Stimulated activated CD8-positive, alpha-beta memory T cell treated with anti-CD3 and anti-CD28 coated beads, Interleukin-15, amount 100 ng/mL, for 1 hour (primary cell): ENCODE results near the gene GRID1.

ENCODE experiments used
- DNase-seq: peaks from one replicate; pipeline ENCODE4 v3.0.0-alpha.2; 2020; ENCODE audit warnings: low read depth

The GRID1 gene

DNA sequence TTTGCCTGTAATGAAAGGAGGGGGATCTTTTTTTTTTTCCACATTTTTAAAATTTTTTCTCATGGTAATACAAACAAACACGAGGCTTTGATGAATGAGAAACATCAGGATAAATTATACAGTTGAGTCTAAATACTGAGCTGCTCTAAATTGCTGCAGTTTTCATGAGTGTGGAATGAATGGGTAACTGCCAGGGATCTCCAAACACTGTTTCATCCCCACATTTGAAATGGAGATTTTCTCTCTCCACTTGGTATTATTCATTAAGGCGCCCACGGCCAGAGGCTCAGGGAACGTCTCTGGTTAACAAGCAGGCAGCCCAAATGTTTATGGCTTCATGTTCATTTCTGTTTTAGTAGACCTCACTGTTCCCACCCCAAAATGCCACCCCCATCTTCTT, 717.1 kb downstream of the GRID1 start:
- DNase-seq = no peak

DNA sequence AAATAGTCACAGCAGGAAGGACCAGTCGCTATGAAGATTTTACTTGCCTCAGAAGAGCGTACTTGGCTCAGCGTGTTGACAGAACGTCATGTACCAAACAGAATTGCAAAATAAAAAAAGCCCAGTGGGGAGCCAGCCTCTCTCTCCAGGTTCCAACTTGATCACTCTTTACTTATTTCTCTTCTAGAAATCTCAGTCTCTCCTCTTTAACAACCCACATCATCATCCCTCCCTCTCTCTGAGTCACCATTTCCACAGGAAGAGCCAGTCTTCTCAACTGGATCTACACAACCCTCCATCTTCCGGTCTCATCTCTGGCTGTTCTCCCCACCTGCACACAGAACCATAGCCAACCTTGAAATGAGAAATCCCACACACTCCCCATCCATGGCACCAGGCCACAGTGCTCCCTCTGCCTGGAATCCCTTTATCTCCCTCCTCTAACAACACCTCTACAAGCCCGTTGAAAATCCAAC, 718.3 kb downstream of the GRID1 start:
- no peak for DNase-seq

DNA sequence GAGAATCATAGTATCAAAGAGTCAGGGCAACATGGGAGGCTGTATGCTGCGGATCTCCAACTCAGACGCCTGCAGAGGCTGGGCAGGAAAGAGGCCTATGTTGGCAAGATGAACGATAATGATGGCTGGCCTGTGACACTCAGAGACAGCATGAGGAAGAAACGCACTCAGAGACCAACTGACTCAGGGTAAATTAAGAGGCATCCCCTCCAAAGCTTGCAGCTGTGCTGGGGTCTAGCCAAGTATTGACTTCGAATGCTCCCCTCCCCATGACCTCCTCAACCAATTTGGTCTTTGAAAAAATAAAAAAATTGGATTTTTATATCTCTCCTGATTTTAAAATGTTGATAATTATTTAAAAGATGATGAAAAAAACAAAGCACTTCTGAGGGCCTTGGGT, 718.9 kb downstream of the GRID1 start:
- no peak for DNase-seq

DNA sequence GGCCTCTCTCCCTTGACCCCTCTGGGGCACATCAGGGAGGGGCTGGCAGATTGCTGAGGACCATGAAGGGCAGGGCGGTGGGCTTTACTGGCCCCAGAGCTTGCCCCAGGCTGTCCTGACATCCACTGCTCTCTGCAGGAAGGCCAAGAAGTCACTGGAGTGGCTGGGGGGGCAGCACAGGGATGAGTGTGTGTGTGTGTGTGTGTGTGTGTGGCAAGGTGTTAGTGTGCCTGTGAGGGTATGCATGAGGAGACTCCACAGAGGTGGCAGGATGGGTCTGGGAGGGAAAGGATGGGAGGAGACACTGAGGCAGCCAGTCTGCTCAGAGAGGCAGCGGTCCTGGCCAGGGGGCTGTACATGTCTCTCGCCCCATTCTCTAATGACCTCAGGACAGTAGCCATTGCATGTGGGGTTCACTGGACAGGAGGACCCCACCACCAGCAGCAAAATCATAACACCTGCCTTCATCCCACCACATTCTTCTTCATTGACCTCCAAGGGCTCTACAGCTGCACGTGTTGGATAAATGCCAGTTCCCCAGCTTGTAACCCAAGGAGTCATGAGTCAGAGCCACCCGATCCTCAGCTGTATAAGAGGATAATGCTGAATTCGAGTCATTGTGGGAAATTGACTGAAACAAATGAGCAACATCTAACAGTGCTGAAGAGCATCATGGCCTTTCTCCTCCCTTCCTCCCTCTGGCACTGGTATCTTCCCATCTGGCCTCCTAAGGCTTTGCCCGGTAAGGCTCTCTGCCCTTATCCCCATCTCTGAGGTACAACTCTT, 720.5 kb downstream of the GRID1 start:
- DNase-seq = no peak

DNA sequence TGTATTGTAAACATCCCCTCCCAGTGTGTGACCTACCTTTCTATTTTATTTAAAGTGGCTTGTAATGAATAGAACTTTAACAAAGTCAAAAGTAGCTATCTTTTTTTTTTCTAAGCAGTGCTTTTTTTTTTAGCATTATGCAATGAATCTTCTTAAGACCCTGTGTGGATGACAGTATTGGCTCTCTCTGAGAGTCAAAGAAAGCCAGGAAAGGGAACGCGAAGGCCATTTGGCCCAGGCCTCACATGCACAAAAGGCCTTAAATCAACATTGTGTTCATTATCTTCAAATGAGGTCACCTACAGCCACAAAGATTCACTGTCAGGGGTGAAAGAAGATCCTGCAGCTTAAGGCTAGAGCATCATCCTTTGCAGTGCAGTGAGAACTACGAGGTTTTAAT, 721.5 kb downstream of the GRID1 start:
- DNase-seq = no peak

DNA sequence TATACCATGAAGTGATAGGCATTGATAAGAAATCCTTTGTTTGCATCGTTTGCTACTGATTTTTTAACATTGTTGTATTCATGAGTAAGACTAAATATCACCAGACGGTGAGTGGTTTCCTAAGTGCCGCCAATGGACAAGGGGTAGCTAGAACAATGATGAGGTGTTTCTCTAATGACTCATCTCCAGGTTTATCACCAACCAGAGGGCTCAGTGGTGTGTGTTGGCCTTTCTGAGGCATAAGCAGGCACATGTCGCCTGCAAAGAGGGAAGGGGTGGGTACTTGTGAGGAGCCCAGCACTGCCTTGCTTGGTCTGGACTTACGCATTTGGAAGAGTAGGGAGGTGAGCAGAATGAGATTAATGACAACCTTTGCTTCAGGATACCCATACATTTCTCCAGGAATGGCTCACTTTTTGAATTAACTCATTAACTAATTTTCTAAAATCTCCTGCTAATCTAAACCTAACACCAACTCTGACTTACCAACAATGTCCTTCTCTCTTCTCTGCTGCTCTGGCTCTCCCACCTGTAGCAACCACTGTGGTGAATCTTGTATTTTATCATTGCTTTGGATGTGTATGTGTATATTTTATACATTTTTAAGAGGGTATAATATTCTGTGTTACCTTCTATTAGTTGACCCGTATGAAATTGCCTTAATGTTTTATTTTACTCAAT, 722.6 kb downstream of the GRID1 start:
- no peak for DNase-seq

DNA sequence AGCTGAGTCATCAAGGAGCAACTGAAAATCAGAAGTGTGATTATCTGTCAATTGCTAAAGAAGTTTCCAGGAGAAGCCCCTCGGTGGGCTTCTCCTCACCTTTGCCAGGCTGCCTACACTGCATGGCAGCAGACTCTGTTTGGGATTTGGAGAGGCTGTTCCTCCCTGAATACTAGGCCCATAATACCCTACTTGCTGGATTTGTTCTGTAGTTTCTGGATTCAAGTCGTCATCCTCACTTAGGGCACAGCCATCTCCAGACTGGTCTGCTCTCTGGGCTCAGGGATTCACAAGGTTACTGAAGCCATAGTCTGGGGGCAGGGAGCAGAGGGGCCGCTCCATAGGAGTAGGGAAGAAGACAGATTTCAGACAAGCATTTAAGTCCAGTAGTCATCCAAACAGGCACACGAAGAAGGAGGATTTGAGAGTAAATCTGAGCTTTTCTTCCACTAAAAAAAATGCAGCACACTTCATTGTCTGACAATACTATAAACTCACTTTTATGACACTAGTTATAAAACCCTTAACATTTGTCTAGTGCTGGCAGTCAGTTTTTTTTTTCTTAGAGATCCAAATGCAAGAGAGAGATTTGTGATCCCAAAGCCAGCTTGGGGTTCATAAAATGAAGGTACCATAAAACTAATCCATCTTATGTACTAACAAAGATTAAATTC, 723.3 kb downstream of the GRID1 start:
- DNase-seq = no peak

DNA sequence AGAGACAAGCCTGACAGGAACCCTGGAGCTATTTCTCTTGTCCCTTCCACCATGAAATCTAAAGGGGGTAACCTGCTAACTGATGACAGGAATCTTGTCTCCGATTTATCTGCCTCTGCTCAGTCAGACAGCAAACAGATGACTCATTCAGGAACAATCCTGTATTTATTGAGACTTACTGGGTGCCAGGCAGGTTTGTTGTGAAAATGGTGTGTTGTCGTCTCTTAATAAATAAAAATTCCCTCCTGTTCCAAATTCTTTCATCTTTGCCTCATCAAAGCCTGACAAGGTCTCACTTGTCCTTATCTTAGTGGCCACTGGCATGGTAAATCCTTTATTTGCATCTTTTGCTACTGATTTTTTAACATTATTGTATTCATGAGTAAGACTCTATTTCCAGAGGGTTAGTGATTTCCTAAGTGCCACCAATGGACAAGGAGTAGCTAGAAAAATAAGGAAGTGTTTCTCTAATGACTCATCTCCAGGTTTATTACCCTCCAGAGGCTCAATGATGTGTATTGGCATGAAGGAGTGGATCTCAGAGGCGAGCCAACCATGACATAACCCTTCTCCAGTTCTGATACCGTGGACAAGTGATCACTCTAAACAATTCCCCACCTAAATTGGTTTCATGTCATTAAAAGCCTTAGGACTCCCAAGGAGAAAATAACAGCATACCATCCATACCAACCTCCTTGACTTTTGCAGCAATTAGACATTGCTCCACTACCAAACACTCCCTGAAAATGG, 724.0 kb downstream of the GRID1 start:
- no peak for DNase-seq

DNA sequence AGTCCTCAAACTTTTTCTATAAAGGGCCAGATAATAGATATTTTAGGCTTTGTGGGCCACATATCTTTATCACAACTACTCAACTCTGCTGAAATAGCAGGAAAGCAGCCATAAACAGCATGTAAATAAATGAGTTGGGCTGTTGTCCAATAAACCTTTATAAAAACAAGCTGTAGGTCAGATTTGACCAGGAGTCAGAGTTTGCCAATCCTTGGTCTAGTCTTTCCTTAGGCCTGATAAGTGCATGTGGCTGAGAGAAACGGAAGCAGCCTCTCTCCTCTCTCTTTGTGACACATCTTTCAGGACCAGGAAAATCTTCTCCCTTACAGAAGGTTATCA, 724.5 kb downstream of the GRID1 start:
- no peak for DNase-seq

DNA sequence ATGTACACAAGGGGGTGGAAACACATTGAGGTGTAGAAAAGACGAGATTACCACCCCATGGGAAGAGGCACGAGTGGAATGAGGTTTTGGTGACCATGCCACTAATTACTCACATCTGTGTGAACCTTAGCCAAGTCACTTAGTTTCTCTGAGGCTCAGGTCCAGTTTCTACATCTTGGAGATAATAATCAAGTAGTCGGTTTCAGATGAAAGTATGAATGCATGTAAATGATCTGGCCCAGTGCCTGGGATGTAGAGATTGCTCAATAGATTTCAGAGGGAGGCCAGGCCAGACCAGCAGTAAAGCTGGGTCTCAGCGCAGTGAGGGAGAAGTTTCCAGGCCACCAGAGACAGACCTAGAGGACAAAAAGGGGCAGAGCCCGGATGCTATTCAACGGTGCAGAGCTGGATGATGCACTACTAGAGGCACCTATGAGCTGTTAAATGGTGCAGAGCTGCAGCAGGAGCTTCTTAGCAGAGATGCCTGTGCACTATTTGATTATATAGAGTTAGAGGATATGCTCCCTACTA, 725.1 kb downstream of the GRID1 start:
- no peak for DNase-seq

DNA sequence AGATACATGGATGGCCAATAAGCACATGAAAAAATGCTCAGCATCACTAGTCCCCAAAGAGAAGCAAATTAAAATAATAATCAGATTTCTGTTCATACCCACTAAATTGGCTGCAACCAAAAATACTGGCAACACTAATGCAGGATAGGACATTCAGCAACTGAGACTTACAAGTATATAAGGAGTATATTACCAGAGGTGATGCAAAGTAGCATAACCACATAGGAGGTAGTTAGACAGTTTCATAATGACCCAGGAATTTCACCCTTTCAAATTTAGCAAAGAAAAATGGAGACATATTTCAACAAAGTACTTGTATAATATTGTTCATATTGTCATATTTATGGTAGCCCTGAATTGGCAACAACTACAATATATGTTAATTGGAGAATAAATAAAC, 727.8 kb downstream of the GRID1 start:
- DNase-seq = no peak

DNA sequence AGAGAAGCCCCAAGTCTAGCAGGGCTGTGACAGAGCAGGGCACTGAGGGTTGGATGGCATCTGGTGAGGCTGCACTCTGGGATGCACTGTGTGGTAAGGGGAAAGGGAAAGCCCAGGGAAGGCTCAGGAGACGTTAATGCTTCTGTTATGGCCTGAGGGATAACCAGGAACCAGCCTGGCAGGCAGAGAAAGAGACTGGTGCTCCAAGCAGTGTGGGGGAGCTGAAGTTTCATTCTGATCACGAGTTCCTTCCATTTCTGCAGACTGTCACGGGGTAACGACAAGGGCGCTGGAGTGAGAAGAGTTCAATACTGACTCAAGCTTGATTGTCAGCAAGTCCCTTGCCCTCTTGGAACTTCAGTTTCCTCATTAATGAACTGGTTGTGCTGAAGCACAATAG, 730.9 kb downstream of the GRID1 start:
- no peak for DNase-seq

DNA sequence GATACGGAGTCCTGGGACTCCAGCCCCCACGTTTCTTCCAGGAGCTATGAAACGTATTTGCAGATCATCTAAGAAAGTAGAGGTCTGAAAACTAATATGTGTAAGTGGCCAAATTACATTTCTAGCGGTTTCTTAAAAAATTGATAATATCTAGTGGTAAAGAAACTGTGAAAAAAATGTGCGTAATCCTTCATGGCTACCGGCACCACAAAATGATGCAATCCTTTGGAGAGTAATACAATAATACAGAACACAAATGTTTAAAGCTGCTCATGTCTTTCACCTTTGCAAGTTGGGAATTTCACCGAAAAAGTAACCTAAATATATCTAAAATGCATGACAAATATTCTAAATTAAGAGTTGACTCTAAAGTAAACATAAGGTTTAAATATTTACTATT, 742.1 kb downstream of the GRID1 start:
- DNase-seq = no peak

DNA sequence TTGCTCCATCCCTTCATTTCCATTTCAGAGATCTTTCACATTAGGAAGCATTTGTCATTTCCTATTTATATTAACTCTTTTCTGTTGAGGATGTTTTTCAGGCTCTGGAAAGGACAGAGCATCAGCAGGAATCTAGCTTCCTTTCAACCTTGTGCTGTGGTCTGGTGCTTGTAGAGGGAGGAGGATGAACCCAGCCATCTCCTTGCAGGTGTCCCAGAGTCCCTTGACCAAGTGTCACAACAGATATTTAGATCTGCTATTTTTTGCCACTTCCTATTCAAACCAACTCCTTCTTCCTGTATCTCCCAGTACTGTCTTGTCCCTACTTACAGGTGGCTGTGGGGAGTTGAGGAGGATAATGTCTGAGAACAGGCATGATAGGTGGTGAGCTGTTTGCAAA, 742.8 kb downstream of the GRID1 start:
- DNase-seq = no peak

DNA sequence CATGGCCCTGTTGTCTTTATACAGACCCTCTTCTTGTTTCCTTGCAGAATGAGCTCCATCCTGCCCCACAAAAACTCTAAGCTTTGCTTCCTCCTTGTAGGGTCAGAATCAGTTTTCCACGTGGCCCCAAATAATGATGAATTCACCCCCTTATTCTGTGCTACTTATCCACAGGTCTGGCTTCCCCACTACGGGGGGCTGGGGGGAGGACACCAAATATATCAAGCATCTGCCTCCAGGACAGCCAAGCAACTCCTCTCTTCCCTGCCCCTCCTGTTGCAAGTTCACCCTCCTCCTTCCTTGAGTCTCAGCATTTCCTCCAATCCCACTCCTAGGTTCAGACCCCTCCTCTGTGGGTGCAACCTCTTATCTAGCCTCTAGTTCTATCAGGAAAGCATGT, 743.3 kb downstream of the GRID1 start:
- no peak for DNase-seq

DNA sequence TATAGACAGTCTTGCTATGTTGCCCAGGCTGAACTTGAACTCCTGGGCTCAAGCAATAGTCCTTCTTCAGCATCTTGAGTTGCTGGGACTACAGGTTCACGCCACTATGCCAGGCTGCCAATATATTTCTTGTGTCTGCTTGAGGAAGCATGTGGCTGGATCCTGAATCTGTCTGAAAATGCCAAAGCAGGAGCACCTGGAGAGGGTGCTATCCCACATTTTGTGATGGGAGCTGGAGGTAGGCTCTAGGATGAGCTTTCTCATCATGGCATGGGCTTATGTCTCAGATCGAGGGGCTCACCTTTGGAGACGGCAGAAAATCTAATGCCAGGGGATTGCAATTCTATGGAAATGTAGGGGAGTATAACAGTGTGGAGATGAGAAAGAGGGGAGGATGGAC, 744.2 kb downstream of the GRID1 start:
- DNase-seq = no peak

DNA sequence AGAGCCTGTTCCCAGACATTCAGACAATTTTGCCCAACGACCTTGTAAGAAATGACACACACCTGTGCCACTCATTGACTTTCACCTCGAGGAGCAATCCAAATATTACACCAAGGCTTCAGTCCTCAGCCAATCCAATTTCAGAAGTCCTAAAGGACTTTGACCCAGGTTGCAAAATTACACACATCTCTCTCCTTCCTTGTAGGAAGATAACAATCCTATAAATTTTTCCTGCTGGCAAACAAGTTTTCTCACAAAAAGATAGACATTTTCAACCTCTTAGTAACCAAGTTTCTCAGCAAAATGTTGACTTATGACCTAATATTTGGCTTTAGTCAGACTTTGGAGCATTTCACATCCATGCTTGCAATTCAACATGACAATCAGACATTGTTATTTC, 745.0 kb downstream of the GRID1 start:
- DNase-seq = no peak

DNA sequence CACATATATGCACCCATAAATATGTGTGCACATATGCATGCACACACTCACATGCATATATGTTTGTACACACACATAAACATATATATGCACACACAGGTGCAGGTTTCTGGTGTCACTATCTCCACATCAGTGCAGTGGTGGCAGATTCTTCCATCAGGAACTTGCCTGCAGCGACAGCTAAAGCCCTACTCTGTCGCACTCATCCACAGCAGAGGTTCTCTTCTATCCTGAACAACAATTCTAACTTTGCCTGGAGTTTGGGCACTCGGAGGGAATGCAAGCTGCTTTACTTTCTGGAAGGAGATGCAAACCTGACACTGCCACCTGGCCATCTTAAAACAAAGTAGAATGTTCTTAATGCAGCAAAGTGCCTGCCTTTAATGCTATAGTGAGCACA, 745.8 kb downstream of the GRID1 start:
- DNase-seq = no peak

DNA sequence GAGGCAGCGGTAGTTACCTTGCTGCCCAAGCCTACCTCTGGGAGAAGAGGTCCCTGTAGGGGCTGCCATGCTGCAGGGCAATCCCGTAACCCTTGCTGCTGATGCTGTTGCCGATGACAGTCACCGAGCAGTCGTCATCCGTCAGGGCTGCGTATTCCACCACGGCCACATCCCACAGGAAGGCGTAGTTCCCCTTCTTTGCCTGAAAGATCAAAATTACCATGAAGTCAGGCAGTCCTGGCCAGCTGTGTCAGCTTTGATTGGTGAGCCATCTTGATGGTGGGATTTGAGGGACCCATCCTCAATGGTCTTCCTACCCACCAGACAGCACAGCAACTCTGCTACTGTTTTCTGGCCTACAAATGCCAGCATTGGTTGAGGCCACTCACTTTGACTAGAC, 746.8 kb downstream of the GRID1 start:
- no peak for DNase-seq

DNA sequence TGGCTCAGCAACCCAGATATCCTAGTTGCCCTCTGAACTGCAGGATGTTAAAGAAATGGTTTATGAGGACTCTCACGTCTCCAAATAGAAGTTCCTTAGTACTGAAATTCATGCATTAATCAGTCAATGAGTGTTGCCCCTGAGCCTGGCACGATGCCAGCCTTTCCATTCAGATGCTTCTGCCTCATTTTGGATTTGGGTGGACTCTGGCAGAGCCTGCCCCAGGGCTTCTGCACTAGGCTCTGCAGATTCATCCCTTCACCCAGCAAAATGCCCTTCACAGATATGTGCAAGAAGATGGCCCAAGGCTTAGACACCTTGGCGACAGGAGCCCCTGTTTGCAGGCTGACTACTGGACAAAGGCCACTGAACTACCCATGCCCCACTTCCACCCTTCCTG, 747.8 kb downstream of the GRID1 start:
- DNase-seq = no peak

DNA sequence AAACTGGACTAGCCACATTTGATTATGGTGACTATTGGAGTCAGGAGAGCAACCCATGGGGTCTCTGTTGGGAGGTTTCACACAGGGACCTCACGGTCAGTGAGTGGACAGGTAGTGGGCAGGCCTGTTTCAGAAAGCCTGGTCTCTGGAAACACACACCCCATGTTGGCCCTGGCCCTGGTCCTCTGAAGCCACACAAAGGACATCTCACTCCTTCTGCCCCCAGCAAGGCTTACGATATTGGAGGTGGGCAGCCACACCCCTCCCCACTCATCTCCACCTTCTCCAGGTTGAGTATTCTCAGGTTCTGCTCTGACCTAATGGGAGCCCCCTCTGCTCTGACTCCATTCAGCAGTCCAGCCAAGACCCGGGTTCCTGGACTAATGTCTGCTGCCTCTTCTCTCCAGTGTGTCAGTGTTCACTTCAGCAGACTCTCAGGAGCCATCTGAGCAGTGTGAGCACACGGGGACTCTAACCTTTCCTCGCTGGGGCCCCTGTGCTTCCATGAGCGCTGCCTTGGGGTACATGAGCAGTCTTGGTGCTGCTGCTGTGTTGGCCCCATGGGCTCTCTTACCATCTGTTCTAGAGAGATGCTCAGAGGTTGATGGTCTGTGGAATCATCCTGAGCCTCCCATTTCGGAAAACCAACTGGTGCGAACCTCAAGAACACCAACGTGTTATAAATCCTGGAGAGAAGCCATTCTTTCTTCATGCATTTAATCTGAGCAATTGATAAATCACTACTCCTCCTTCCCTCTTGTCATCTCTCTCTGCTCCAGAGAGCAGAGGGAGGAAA, 748.6 kb downstream of the GRID1 start:
- DNase-seq = no peak

DNA sequence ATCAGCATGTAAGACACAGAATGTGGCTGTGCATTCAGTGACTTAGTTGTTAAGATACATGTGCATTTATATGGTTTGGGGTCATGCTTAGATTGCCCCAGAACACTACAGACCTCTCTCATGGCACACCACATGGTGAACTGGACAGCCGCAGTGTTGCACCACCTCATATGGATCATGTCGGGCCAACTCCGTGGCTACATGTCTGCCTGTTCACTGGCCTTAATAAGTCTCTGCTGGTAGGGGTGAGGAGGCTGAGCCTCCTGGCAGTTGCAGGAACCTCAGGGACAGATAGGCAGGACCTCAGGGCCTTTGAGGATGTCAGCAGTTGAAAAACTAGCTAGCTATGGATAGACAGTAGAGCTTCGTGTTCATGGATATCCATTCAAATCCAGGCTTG, 751.0 kb downstream of the GRID1 start:
- DNase-seq = no peak
